Mononuclear cell (primary cell): ENCODE data around the gene L1CAM. TPM values are rescaled to one million over a fixed set of nuclear protein-coding genes. Genes with fewer than 3 reads are reported as not detected.

Experiments used
- H3K27me3 ChIP-seq: 2 replicates; pipeline ENCODE4 v1.6.0; 2011; ENCODE audit warnings: low read length, control low read depth; ENCODE audit not compliant: insufficient read depth
- H3K4me1 ChIP-seq: 2 replicates; pipeline ENCODE4 v1.5.1; 2011; ENCODE audit warnings: mild to moderate bottlenecking, low read length, control low read depth; ENCODE audit not compliant: insufficient read depth
- H3K4me3 ChIP-seq: 2 replicates; pipeline ENCODE4 v1.5.1; 2011; ENCODE audit warnings: mild to moderate bottlenecking, low read length, moderate library complexity
- H3K9me3 ChIP-seq: 2 replicates; pipeline ENCODE4 v1.5.1; 2011; ENCODE audit warnings: low read depth, mild to moderate bottlenecking, control low read depth, low read length
- total RNA-seq: library from RNA; depleted of rRNA; stranded (reverse); fragments of >200 nt; gene quantifications from one replicate; pipeline ENCODE4 v1.2.3, GENCODE V29; 2012

The L1CAM gene
- total RNA-seq, 1 donor = 0.52 TPM

DNA sequence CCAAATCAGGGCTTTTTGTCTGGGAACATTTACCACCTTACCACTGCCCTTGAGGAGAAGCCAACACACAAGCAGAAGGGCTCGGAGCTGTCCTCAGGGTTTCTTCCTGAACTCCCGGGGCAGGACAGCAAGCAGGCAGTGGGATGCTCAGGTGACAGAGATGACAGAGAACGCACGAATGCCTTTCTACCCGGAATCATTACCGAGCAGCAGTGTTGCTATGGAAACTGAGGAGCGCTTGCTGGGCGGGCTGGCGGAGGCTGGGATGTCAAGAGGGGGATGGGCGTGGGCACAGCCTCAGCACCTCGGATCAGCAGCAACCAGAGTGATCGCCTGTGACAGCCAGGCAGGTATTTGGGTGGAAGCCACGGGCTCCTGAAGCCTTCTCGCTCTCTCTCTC, 73.8 kb downstream of the L1CAM start:
- H3K27me3 ChIP-seq = no peaks in the 10 kb centered on the region

More for the DNA sequence above, 73.8 kb downstream of the L1CAM start:
- H3K9me3 ChIP-seq = no peaks in the 10 kb centered on the region
- peaks cover 9% of the 10 kb centered on the region for H3K4me1 ChIP-seq
- H3K4me3 ChIP-seq = no peak overlapping the region

Other genes with a start within 250 kb of the L1CAM start
- gene DUSP9, start 239.0 kb downstream of the L1CAM start, total RNA-seq = not detected
- 0.52 TPM for gene PNCK, start 212.4 kb downstream of the L1CAM start, total RNA-seq
- 0.94 TPM for gene SLC6A8, start 198.2 kb downstream of the L1CAM start, total RNA-seq
- 60.6 TPM for gene BCAP31, start 161.8 kb downstream of the L1CAM start, total RNA-seq
- gene ABCD1, start 161.3 kb downstream of the L1CAM start, total RNA-seq = 8.8 TPM
- gene PLXNB3, start 121.9 kb downstream of the L1CAM start, total RNA-seq = 0.21 TPM
- gene SRPK3, start 105.1 kb downstream of the L1CAM start, total RNA-seq = under 0.01 TPM
- gene IDH3G, start 91.8 kb downstream of the L1CAM start, total RNA-seq = 42.3 TPM
- 121 TPM for gene SSR4, start 91.5 kb downstream of the L1CAM start, total RNA-seq
- 15.6 TPM for gene PDZD4, start 55.6 kb downstream of the L1CAM start, total RNA-seq
- not detected for gene AVPR2, start 18.5 kb upstream of the L1CAM start, total RNA-seq
- 199 TPM for gene ARHGAP4, start 40.1 kb upstream of the L1CAM start, total RNA-seq
- 22.0 TPM for gene NAA10, start 48.9 kb upstream of the L1CAM start, total RNA-seq
- 11.1 TPM for gene RENBP, start 58.5 kb upstream of the L1CAM start, total RNA-seq
- gene HCFC1, start 85.6 kb upstream of the L1CAM start, total RNA-seq = 26.4 TPM
- 1.8 TPM for gene TMEM187, start 86.6 kb upstream of the L1CAM start, total RNA-seq
- gene IRAK1, start 133.7 kb upstream of the L1CAM start, total RNA-seq = 37.0 TPM
- 142 TPM for gene MECP2, start 211.5 kb upstream of the L1CAM start, total RNA-seq